Neural cell (in vitro differentiated cells): Measurements from ENCODE around the gene KPNA4. TPM values are rescaled to one million over a fixed set of nuclear protein-coding genes. Genes with fewer than 3 reads are reported as not detected.

Source experiments
- H2AFZ ChIP-seq: fragments of 200-600, 300-800 bp; sonication (generic), shearing (Covaris generic); 2 replicates; pipeline ENCODE4 v1.6.0; 2014; ENCODE audit warnings: low read depth, mild to moderate bottlenecking, antibody characterized with exemption, low read length, moderate library complexity
- H3F3A ChIP-seq: fragments of 200-600 bp; shearing (Covaris generic); 2 replicates; pipeline ENCODE4 v1.6.1; 2016; ENCODE audit warnings: mild to moderate bottlenecking, moderate library complexity, mixed read lengths, antibody characterized with exemption, low read length; ENCODE audit not compliant: insufficient read depth, poor library complexity, severe bottlenecking
- H3K27ac ChIP-seq: fragments of 200-600, 300-800 bp; sonication (generic), shearing (Covaris generic); 2 replicates; pipeline ENCODE4 v1.5.1; 2014; ENCODE audit warnings: mild to moderate bottlenecking, low read length, moderate library complexity
- H3K27me3 ChIP-seq: fragments of 300-800, 200-600 bp; sonication (generic), shearing (Covaris generic); 2 replicates; pipeline ENCODE4 v1.6.0; 2014; ENCODE audit warnings: mild to moderate bottlenecking, low read depth, low read length, moderate library complexity; ENCODE audit not compliant: insufficient read depth
- H3K36me3 ChIP-seq: fragments of 300-800, 200-600 bp; sonication (generic), shearing (Covaris generic); 2 replicates; pipeline ENCODE4 v1.5.1; 2014; ENCODE audit warnings: mild to moderate bottlenecking, antibody characterized with exemption, low read length, moderate library complexity; ENCODE audit not compliant: insufficient read depth
- H3K4me2 ChIP-seq: fragments of 300-800, 200-600 bp; sonication (generic), shearing (Covaris generic); 2 replicates; pipeline ENCODE4 v1.6.0; 2014; ENCODE audit warnings: mild to moderate bottlenecking, low read length
- H3K4me3 ChIP-seq: fragments of 300-800, 200-600 bp; sonication (generic), shearing (Covaris generic); 2 replicates; pipeline ENCODE4 v1.5.1; 2014; ENCODE audit warnings: mild to moderate bottlenecking, low read length, moderate library complexity
- H3K79me2 ChIP-seq: fragments of 200-600 bp; shearing (Covaris generic); replicated peaks from 2 replicates; pipeline ENCODE4 v1.6.0; 2014; ENCODE audit warnings: mild to moderate bottlenecking, low read length, moderate library complexity; ENCODE audit not compliant: insufficient read depth
- H3K9ac ChIP-seq: fragments of 300-800, 200-600 bp; sonication (generic), shearing (Covaris generic); 2 replicates; pipeline ENCODE4 v1.6.1; 2016; ENCODE audit warnings: mild to moderate bottlenecking, low read length, mixed read lengths
- H3K9me2 ChIP-seq: fragments of 200-600 bp; shearing (Covaris generic); 2 replicates; pipeline ENCODE4 v1.6.1; 2016; ENCODE audit warnings: mild to moderate bottlenecking, low read length, mixed read lengths; ENCODE audit not compliant: insufficient read depth
- H3K9me3 ChIP-seq: fragments of 200-600, 300-800 bp; sonication (generic), shearing (Covaris generic); 2 replicates; pipeline ENCODE4 v1.6.1; 2016; ENCODE audit warnings: mild to moderate bottlenecking, mixed run types, low read length, moderate library complexity, mixed read lengths
- H4K20me1 ChIP-seq: fragments of 200-600 bp; shearing (Covaris generic); 2 replicates; pipeline ENCODE4 v1.6.1; 2016; ENCODE audit warnings: mild to moderate bottlenecking, mixed run types; ENCODE audit not compliant: insufficient read depth
- EP300 ChIP-seq: fragments of 450-650 bp; conservative IDR thresholded peaks from 2 replicates; pipeline ENCODE4 v1.6.1; 2014; ENCODE audit warnings: antibody characterized with exemption, mild to moderate bottlenecking, moderate library complexity; ENCODE audit not compliant: poor library complexity, severe bottlenecking
- EZH2 ChIP-seq: fragments of 200-600, 300-800 bp; shearing (Covaris generic), sonication (generic); IDR thresholded peaks from 2 replicates; pipeline ENCODE4 v1.6.1; 2014; ENCODE audit warnings: antibody characterized with exemption, low read length, borderline replicate concordance, mild to moderate bottlenecking; ENCODE audit not compliant: insufficient read depth, poor library complexity, severe bottlenecking
- MXI1 ChIP-seq: fragments of 450-650 bp; conservative IDR thresholded peaks from 2 replicates; pipeline ENCODE4 v1.6.1; 2014; ENCODE audit warnings: antibody characterized with exemption, mild to moderate bottlenecking; ENCODE audit not compliant: poor library complexity, severe bottlenecking
- POLR2AphosphoS5 ChIP-seq: IDR thresholded peaks from 2 replicates; pipeline ENCODE4 v1.6.1; 2012
- RAD21 ChIP-seq: fragments of 450-650 bp; conservative IDR thresholded peaks from 2 replicates; pipeline ENCODE4 v1.6.1; 2014; ENCODE audit warnings: antibody characterized with exemption, mild to moderate bottlenecking, moderate library complexity
- SMC3 ChIP-seq: fragments of 450-650 bp; conservative IDR thresholded peaks from 2 replicates; pipeline ENCODE4 v1.6.1; 2014; ENCODE audit warnings: antibody characterized with exemption, mild to moderate bottlenecking, moderate library complexity; ENCODE audit not compliant: poor library complexity
- TAF1 ChIP-seq: IDR thresholded peaks from 2 replicates; pipeline ENCODE4 v1.6.1; 2012; ENCODE audit warnings: low read depth
- polyA plus RNA-seq: library from polyadenylated mRNA; depleted of rRNA; stranded (reverse); fragments of >200 nt; gene quantifications from 2 replicates; pipeline ENCODE4 v1.2.3, GENCODE V29; 2014
- TF ChIP-seq, protein P1 (sequence below): IDR thresholded peaks from 2 replicates; pipeline ENCODE4 v1.6.1; 2012; ENCODE audit warnings: borderline replicate concordance
- TF ChIP-seq, protein P2 (sequence below): fragments of 450-650 bp; IDR thresholded peaks from 2 replicates; pipeline ENCODE4 v1.5.1; 2014; ENCODE audit warnings: antibody characterized with exemption, mild to moderate bottlenecking, moderate library complexity; ENCODE audit not compliant: poor library complexity, severe bottlenecking

The KPNA4 gene
- polyA plus RNA-seq, 1 donor from 2014 or later, result 23.1 TPM

DNA sequence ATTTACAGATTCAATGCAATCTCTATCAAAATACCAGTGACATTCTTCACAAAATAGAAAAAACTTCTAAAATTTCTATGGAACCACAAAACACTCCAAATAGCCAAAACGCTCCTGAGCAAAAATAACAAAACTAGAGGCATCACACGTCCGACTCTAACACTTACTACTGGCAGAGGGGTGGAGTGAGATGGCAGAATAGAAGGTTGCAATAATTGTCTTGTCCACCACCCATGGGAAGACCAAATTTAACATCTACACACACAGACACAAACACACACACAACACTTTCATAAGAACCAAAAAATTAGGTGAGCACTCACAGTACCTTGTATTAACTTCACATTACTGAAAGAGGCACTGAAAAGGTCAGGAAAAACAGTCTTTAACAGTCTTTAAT is 21.3 kb upstream of the KPNA4 start:
- no peak overlapping the region for H3K4me2 ChIP-seq
- H3K9me3 ChIP-seq, result no peaks in the 10 kb centered on the region
- no peak overlapping the region for H3K4me3 ChIP-seq
- H3K27ac ChIP-seq, result no peak overlapping the region
- H2AFZ ChIP-seq, result no peak overlapping the region
- no peaks in the 10 kb centered on the region for H3K9me2 ChIP-seq
- H3K36me3 ChIP-seq, result no peaks in the 10 kb centered on the region
- no peak for TF ChIP-seq POLR2AphosphoS5
- TF ChIP-seq, protein P1, sequence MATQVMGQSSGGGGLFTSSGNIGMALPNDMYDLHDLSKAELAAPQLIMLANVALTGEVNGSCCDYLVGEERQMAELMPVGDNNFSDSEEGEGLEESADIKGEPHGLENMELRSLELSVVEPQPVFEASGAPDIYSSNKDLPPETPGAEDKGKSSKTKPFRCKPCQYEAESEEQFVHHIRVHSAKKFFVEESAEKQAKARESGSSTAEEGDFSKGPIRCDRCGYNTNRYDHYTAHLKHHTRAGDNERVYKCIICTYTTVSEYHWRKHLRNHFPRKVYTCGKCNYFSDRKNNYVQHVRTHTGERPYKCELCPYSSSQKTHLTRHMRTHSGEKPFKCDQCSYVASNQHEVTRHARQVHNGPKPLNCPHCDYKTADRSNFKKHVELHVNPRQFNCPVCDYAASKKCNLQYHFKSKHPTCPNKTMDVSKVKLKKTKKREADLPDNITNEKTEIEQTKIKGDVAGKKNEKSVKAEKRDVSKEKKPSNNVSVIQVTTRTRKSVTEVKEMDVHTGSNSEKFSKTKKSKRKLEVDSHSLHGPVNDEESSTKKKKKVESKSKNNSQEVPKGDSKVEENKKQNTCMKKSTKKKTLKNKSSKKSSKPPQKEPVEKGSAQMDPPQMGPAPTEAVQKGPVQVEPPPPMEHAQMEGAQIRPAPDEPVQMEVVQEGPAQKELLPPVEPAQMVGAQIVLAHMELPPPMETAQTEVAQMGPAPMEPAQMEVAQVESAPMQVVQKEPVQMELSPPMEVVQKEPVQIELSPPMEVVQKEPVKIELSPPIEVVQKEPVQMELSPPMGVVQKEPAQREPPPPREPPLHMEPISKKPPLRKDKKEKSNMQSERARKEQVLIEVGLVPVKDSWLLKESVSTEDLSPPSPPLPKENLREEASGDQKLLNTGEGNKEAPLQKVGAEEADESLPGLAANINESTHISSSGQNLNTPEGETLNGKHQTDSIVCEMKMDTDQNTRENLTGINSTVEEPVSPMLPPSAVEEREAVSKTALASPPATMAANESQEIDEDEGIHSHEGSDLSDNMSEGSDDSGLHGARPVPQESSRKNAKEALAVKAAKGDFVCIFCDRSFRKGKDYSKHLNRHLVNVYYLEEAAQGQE, result no peak
- no peak for TF ChIP-seq TAF1
- no peak for TF ChIP-seq RAD21
- TF ChIP-seq MXI1, result no peak
- TF ChIP-seq SMC3, result no peak
- TF ChIP-seq, protein P2, sequence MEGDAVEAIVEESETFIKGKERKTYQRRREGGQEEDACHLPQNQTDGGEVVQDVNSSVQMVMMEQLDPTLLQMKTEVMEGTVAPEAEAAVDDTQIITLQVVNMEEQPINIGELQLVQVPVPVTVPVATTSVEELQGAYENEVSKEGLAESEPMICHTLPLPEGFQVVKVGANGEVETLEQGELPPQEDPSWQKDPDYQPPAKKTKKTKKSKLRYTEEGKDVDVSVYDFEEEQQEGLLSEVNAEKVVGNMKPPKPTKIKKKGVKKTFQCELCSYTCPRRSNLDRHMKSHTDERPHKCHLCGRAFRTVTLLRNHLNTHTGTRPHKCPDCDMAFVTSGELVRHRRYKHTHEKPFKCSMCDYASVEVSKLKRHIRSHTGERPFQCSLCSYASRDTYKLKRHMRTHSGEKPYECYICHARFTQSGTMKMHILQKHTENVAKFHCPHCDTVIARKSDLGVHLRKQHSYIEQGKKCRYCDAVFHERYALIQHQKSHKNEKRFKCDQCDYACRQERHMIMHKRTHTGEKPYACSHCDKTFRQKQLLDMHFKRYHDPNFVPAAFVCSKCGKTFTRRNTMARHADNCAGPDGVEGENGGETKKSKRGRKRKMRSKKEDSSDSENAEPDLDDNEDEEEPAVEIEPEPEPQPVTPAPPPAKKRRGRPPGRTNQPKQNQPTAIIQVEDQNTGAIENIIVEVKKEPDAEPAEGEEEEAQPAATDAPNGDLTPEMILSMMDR, result no peak
- no peak for TF ChIP-seq EP300
- no peak for TF ChIP-seq EZH2
- H4K20me1 ChIP-seq, result no peaks in the 10 kb centered on the region
- H3K79me2 ChIP-seq, result no peaks in the 10 kb centered on the region
- H3F3A ChIP-seq, result no peaks in the 10 kb centered on the region
- no peak overlapping the region for H3K9ac ChIP-seq
- no peaks in the 10 kb centered on the region for H3K27me3 ChIP-seq

DNA sequence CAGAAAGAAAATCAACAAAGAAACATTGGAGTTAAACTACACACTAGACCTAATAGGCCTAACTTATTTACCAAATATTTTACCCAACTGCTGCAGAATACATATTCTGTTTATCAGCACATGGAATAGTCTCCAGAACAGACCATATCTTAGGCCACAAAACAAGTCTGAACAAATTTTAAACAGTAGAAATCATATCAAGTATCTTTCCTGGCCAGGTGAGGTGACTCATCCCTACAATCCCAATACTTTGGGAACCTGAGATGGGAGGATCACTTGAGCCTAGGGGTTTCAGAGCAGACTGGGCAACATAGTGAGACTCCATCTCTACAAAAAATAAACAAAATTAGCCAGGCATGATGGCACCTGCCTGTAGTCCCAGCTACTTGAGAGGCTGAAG is 18.1 kb upstream of the KPNA4 start:
- Histone ChIP-seq H3K36me3 (no peaks in the 10 kb centered on the region), H3K79me2 (no peaks in the 10 kb centered on the region), H3K4me2 (no peak overlapping the region), H3K9me3 (no peaks in the 10 kb centered on the region), H3K9me2 (no peaks in the 10 kb centered on the region), H3K4me3 (no peak overlapping the region), H2AFZ (no peak overlapping the region), H3F3A (no peaks in the 10 kb centered on the region), H3K27ac (no peak overlapping the region), H3K9ac (no peak overlapping the region), H4K20me1 (no peaks in the 10 kb centered on the region), H3K27me3 (no peaks in the 10 kb centered on the region)
- TF ChIP-seq MXI1, result no peak
- TF ChIP-seq EZH2, result no peak
- TF ChIP-seq, protein P1, result no peak
- no peak for TF ChIP-seq RAD21
- TF ChIP-seq POLR2AphosphoS5, result no peak
- TF ChIP-seq, protein P2, result no peak
- TF ChIP-seq EP300, result no peak
- no peak for TF ChIP-seq TAF1
- no peak for TF ChIP-seq SMC3
